Non-pigmented ciliary epithelial cell (primary cell): ENCODE measurements around the gene ZC3HAV1L.
"Not testable (repeated sequence)": the region's sequence is repeated elsewhere in the genome, so short reads cannot be mapped to it uniquely, and the experiment has no call there.

Source experiments
- DNase-seq: peaks from one replicate; pipeline ENCODE4 v3.0.0-alpha.2; 2010; ENCODE audit warnings: low read depth

The ZC3HAV1L gene, protein sequence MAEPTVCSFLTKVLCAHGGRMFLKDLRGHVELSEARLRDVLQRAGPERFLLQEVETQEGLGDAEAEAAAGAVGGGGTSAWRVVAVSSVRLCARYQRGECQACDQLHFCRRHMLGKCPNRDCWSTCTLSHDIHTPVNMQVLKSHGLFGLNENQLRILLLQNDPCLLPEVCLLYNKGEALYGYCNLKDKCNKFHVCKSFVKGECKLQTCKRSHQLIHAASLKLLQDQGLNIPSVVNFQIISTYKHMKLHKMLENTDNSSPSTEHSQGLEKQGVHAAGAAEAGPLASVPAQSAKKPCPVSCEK

DNA sequence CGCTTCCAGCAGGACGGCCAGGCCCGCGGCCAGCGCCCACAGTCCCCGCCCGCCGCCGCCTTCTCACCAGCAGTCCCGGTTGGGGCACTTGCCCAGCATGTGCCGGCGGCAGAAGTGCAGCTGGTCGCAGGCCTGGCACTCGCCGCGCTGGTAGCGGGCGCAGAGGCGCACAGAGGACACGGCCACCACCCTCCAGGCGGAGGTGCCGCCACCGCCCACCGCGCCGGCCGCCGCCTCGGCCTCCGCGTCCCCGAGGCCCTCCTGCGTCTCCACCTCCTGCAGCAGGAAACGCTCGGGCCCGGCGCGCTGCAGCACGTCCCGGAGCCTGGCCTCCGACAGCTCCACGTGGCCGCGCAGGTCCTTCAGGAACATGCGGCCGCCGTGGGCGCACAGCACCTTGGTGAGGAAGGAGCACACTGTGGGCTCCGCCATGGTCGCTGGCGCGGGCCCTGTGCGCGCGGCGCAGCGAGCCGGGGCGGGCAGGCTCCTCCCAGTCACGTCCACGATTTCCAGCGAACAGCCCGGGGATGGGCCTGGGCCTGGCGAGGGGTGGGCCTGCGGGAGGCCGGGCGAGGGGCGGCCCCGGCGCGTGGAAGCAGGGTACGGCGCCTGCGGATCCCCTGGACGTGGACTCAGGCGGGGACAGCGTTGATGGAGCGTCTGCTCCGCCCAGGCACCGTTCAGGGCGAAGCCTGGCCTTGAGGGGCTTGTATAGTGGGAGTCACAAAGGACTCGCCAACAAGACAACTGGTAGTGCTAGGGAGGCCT is at the start of gene ZC3HAV1L:
TSS of gene ZC3HAV1L (minus strand) at position 457 of the 768 bp plus-strand sequence. CDS start at position 432, 25 bp downstream.
- no peak for DNase-seq

DNA sequence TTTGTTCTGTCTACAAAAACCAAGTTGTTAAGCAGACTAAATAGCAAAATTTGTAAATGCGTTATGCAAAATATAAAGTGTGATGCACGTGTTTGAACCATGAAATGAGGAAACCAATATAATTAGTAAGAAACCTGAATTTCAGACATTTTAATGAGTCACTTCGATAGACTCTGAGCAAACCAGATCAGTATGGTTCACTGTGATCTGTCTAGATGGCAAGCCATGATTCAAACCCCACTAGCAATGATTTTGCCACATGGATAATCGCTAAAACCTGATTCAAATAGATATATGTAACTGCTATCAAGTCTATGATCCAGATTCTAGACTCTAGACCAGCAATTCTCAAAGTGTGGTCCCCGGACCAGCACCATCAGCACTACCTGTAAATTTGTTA is 48.9 kb upstream of the ZC3HAV1L start:
- no peak for DNase-seq

DNA sequence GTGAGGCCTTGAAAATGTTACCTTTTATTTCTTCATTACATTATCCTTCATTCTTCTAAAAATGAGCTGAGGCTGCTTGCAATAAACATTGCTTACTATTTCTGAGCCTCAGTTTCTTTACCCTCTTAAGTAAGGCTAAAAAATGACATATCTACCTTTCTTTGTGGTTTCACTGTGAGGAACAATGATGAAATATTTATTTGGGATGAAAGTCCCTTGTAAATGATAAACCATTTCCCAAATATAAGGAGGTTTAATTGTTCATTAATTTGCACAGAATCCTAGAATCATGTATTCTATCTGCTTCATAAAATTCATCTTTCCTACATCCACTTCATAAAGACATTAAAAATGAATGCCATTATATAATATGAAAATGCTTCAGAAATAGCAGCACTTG is 45.7 kb upstream of the ZC3HAV1L start:
- no peak for DNase-seq

DNA sequence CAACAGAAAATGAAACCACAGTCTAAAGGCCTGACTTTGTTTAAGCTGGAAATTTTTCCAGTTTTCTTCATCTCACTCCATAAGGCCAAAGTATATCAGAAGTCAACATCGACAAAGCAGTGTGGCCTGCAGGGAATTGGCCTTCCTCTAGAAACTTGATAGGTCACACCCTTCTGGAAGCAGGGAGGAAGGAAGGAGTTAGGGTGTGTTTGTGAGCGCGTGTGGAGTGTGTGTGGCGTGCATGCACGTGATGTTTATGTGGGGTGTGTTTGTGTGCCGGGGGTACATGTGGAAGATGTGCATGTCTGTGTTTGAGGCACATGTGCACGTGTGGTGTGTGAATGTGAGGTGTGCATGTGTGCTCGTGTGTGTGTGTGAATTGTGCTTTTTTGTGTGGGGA is 45.1 kb upstream of the ZC3HAV1L start:
- DNase-seq = no peak

GRCh38 chr7:139079861-139080260 is 44.0 kb upstream of the ZC3HAV1L start:
- DNase-seq = no peak

GRCh38 chr7:139078911-139079310 is 43.1 kb upstream of the ZC3HAV1L start:
- no peak for DNase-seq

GRCh38 chr7:139078399-139078798 is 42.6 kb upstream of the ZC3HAV1L start:
- DNase-seq = peak; percentile 20

- not testable (repeated sequence) for DNase-seq
These were observed 41.9 kb upstream of the ZC3HAV1L start for GRCh38 chr7:139077706-139078105.

DNA sequence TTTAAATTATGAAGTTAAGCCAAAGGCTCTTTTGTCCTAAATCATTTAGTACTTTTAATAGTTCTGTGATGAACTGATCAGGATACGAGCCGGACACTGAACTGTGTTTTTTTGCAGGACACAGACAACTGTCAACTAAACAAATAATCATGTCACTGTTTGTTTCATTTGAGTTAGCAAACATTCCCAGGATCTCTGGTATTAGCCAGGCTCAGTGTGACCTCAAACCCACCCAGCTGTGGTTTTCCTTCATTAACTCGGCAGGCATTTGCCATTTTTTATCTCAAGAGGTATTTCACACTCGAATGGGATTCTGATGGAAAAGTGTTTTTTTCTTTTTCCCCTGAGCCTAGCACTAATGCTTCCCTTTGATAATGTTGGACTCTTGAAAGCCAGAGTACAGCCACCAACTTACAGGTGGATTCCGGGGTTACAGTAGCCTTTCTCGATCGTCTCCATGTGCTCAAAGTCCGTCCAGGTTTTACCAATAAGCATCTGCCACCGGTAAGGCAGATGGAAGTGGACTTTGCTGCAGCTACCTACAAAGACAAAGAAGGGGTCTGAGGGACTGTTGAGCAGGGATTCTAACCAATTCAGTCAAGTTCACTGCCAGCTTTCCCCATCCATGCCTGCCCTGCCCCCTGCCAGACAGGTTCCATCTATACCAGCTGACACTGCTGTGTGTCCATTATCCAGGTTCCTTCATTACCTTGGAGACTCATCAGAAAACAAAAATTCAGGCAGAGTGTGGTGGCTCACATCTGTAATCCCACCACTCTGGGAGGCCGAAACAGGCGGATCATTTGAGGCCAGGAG is 40.2 kb upstream of the ZC3HAV1L start:
- DNase-seq = no peak

GRCh38 chr7:139075031-139075652 is 39.3 kb upstream of the ZC3HAV1L start:
- DNase-seq = peak; percentile 42

GRCh38 chr7:139072796-139073195 is 37.0 kb upstream of the ZC3HAV1L start:
- DNase-seq = no peak

DNA sequence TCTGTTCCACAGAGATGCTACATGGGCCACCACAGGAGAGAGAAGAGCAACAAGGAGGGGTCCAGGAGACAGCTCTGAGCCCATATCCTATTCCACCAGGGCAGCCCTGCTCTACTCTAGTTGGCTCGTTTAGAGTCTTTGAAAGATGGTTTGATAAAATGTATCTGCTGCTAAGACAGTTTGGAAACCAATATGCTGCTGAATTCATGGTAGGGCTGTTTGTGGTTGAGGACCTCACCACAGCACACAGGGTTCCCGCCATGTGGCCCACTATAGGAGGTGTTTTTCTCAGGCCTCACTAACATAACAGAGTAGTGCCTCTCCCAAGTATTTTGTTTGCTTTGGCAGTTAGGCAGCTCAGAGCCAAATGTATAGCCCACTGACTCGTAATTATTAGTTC is 35.8 kb upstream of the ZC3HAV1L start:
- DNase-seq = no peak

GRCh38 chr7:139068544-139069399 is 32.9 kb upstream of the ZC3HAV1L start:
- no peak for DNase-seq

DNA sequence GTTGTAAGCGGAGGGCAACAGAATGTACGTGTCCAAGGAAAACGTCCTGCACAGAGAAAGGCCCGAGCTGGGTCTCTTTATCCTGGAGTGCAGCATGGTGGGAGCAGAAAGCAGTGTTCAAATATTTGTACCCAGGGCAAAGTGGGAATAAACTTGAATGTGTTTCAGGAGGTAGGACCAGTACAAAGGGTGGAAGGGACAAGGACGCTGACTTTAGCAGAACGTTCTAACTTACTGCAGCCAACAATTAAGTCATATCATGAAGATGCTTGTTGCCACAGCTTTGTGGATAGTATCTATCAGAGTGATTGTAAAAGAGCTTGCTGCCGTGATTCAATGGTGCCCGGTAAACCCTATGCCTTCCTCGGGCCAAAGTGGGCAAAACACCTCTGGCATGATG is 30.5 kb upstream of the ZC3HAV1L start:
- DNase-seq = no peak

DNA sequence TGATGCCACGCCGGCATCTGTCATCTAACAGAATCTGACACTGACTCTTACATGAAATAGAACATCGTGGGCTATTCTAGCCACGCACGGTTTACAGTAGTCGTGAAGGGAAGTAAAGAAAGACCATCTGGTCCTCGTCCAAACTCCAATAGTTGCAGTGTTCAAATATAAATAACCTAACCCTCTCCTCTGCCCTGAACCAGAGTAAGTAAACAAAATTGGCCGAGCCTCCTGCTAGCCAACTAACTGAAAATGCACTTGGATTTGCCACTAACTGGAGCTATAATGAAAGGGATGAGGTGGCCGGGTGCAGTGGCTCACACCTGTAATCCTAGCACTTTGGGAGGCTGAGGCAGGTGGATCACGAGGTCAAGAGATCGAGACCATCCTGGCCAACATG is 29.5 kb upstream of the ZC3HAV1L start:
- no peak for DNase-seq

GRCh38 chr7:139061416-139061815 is 25.6 kb upstream of the ZC3HAV1L start:
- DNase-seq = no peak

GRCh38 chr7:139060695-139061237 is 24.9 kb upstream of the ZC3HAV1L start:
- DNase-seq = no peak

DNA sequence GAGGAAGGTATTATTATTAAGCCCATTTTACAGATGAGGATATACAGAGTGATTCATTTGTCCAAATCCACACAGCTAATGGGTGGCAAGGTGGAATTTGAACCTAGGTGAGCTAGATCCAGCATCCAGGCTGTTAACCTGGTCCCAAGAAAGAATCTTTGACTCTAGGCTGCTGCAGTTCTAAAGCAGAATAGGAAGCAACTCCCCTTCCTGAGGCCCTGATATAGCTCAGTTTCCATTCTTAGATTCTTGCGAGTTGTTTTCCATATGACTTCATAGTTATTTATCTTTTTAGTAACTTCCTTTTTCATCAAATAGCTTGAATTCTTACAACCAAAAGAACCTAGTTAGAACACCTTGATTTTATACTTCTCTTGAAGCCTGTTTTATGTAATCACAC is 24.1 kb upstream of the ZC3HAV1L start:
- DNase-seq = no peak

- DNase-seq = no peak
These were observed 23.1 kb upstream of the ZC3HAV1L start for GRCh38 chr7:139058943-139059342.

- DNase-seq = no peak
These were observed 19.8 kb upstream of the ZC3HAV1L start for GRCh38 chr7:139055674-139056073.

DNA sequence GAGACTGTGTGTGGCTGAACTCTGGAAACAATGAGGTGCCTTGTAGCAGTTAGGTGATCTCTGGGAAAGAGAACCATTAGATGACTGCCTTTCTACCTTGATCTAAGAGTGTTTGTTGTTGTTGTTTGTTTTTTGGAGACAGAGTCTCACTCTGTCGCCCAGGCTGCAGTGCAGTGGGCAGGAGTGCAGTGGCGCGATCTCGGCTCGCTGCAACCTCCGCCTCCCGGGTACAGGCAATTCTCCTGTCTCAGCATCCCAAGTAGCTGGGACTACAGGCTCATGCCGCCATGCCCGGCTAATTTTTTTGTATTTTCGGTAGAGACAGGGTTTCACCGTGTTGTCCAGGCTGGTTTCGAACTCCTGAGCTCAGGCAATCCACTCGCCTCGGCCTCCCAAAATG is 18.8 kb upstream of the ZC3HAV1L start:
- DNase-seq = not testable (repeated sequence)
